ENCODE measurements around the gene MED7. TPM values are rescaled to one million over a fixed set of nuclear protein-coding genes. Genes with fewer than 3 reads are reported as not detected.

MED7 gene
- total and polyA plus RNA-seq, 5 experiments from 2014 or later = 12.0 to 18.7 (median 18.2) TPM

- no peaks in the 10 kb centered on the region for H3K27me3 Mint-ChIP-seq
- no peak overlapping the region for H3K4me3 Mint-ChIP-seq
- peak overlapping the region; percentile 9 to 63 (median 39) for H3K27ac Mint-ChIP-seq
- ATAC-seq (no peak), DNase-seq (no peak)
- POLR2A ChIA-PET = no interaction called here
- peaks cover 0 to 2% (median 0%) of the 10 kb centered on the region in 9 donors for H3K9me3 Mint-ChIP-seq
- H3K4me1 Mint-ChIP-seq = peaks cover 0 to 4% (median 0%) of the 10 kb centered on the region in 4 donors
- peaks cover 9 to 43% (median 15%) of the 10 kb centered on the region in 3 donors for H3K36me3 Mint-ChIP-seq
These were observed 54.2 kb downstream of the MED7 start for GRCh38 chr5:157088342-157088990.

Other genes with a start within 250 kb of the MED7 start
- 10 to 100 TPM; 19.4 to 26.5 TPM for gene TIMD4, start 179.6 kb downstream of the MED7 start, total RNA-seq
- gene TIMD4, start 179.6 kb downstream of the MED7 start, polyA plus RNA-seq = 1 to 10 TPM in 2 of 3 donors, under 1 TPM in 1; 0.95 to 3.4 (median 1.1) TPM
- gene HAVCR1, start 83.7 kb downstream of the MED7 start, total RNA-seq = 10 to 100 TPM; 26.5 to 30.2 TPM
- 1 to 10 TPM; 2.3 to 4.7 (median 4.6) TPM for gene HAVCR1, start 83.7 kb downstream of the MED7 start, polyA plus RNA-seq
- 1 to 10 TPM; 5.4 to 8.1 TPM for gene HAVCR2, start 33.8 kb downstream of the MED7 start, total RNA-seq
- 1 to 10 TPM; 4.4 to 8.9 (median 5.4) TPM for gene HAVCR2, start 33.8 kb downstream of the MED7 start, polyA plus RNA-seq
- gene GARIN3, start 23.4 kb upstream of the MED7 start, total RNA-seq = not detected
- not detected for gene GARIN3, start 23.4 kb upstream of the MED7 start, polyA plus RNA-seq
- gene ITK, start 38.0 kb upstream of the MED7 start, total RNA-seq = 100 to 1,000 TPM; 477 to 490 TPM
- 100 to 1,000 TPM; 109 to 231 (median 148) TPM for gene ITK, start 38.0 kb upstream of the MED7 start, polyA plus RNA-seq
- 100 to 1,000 TPM; 395 to 412 TPM for gene CYFIP2, start 123.3 kb upstream of the MED7 start, total RNA-seq
- 100 to 1,000 TPM; 417 to 668 (median 506) TPM for gene CYFIP2, start 123.3 kb upstream of the MED7 start, polyA plus RNA-seq

All from naive thymus-derived CD8-positive, alpha-beta T cell (primary cell).